ENCODE results near the gene KNDC1.
"Not testable (repeated sequence)": the region's sequence is repeated elsewhere in the genome, so short reads cannot be mapped to it uniquely, and the experiment has no call there.

KNDC1 gene

DNA sequence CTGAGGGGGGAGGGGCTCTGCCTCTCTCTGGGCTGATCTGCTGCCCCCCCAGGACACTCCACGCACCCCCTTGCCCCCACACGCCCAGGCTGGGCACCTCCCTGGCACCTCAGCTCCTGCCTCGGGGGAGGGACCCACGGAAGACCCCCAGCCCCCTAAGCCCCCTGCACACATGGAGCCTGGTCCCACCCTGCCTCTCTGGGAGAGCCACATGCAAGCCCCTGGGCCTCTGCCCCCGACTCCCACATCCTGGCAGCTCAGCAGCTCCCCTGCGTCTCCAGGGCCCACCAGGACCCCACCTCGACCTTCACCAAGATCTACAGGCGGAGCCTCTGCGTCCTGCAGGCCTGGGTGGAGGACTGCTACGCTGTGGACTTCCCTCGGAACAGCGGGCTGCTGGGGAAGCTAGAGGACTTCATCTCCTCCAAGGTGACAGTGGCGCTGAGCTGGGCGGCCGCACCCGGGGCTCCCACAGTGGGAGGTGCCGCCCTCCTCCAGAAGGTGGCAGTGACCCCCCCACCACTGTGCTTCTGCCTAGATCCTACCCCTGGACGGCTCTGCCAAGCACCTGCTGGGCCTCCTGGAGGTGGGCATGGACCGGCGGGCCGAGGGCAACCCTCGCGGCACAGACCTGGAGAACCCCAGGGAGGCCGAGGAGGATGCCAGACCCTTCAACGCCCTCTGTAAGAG lies 51.3 kb downstream of the KNDC1 start:
- no peak for DNase-seq

DNA sequence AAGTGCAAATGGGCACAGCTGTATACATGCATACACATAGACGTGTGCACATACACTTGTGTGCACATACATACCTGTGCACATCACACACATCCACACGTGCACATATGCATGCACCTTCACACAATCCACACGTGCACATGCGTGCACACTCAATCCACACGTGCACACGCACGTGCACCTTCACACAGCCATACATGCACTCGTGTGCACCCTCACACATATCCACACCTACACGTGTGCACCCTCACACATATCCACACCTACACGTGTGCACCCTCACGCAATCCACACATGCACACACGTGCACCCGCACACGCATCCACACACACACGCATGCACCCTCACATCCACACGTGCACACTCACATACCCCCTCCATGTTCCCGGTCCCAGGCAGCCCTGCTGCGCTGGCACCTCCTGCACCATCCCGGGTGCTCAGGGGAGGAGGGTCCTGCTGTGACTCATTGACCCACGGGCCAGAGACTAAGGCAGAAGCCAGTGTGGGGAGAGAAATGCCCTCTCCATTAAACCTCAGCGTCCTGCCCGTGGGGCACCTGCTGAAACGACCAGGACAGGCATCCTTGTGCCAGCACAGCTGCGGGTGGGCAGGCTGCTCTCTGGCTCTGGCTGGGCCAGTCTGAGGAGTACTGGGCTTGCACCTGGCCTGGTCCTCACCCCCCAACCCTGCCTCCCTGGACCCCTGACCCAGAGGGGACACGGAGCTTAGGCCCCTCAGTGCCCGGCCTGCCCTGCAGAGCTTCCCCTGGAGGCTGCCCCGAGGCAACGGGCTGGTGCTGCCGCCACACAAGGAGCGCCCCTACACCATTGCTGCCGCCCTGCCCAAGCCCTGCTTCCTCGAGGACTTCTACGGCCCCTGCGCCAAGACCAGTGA lies 52.2 kb downstream of the KNDC1 start:
- DNase-seq, result no peak

DNA sequence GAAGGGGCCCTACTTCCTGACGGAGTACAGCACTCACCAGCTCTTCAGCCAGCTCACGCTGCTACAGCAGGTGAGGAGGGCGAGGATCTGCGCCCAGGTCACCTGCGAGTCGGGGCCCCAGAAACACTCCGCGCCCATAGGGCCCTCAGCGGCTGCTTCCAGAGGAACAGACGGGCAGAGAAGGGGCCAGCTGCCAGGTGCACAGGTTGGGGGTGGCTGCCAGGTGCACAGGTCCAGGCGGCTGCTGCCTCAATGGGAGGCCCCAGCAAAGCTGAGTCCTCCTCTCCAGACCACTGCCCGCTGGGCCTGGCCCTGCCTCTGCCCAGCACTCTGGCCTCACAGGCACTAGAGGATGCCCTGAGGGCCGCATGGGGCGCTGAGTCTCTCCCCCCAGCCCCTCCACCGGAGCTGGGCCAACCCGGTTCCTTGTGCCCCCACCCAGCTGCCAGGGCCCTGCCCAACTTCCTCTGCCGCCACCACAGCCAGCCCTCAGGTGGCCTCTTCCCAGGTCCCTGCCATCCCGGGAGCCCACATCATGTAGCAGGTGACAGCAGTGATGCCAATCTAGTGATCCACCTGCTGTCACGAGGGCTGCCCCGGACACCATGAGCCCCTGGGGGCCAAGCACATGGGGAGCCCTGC lies 53.0 kb downstream of the KNDC1 start:
- DNase-seq, result no peak

DNA sequence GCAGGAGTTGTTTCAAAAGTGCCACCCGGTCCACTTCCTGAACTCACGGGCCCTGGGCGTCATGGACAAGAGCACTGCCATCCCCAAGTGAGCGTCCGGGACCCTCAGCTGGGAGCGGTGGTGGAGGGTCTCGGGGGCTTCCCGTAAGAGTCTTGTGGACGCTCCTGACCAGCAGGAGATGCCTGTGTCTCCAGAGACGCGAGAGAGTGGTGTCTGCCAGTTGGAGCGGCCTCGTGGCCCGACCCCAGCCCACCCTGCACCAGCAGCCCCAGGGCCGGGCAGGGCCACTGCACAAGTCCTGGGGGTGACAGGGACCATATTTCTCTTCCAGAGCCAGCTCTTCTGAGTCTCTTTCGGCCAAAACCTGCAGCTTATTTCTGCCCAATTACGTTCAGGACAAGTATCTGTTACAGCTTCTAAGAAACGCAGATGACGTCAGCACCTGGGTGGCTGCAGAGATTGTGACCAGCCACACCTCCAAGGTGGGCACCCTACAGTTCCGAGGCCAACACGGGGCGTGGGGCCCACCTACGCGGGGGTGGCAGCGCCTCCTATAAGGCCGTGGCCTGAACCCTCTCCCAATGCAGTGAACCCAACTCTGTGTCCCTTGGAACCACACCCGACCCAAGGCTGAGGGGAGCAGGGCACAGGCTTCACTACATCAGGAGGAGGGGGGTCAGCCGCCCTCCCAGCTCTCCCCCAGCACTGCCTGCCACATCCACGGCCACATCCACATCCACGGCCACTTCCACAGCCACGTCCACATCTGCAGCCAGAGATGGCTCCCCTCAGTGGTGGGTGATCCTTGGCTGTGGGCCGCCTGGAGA lies 53.8 kb downstream of the KNDC1 start:
- no peak for DNase-seq

DNA sequence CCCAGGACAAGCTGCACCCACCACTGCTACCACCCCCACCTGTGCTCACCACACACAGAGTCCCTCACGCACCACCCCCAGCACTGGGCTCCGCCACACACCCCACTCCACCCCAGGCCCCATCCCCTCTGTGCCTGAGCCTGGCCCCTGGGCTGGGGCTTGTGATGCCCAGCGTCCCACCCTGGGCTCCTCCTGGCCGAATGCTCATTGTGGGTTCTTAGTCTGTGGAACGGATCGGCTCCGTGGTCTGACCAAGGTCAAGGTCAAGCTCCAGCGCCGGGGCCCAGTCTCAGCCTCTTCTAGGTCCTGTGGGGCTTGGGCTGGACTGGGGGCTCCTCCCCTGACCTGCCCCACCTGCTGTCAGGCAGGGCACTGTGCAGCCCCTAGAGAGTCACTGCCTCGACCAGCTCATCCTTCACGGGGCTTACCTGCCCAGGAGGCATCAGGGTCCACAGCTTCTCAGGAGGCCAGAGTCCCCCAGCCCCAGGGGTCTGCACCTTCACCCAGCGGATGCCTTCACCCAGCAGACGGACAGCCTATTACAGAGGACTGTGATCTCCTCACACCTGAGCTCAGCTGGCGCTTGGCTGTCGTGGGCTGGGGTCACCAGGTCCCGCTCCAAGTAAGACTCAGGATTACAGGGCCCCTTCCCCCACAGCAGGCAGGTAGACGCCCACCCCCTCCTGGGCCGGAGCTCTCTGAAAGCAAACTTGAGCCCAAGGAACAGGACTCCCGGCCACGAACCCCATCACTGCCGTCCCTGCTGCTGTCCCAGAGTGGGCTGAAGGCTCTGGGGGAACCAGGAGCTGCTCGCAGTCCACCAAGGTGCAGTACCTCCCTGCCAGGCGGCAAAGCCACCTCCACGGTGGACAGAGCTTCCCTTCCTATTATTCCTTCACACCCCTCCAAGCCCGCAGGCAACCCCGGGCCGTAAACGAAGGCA lies 54.7 kb downstream of the KNDC1 start:
- DNase-seq, result no peak

DNA sequence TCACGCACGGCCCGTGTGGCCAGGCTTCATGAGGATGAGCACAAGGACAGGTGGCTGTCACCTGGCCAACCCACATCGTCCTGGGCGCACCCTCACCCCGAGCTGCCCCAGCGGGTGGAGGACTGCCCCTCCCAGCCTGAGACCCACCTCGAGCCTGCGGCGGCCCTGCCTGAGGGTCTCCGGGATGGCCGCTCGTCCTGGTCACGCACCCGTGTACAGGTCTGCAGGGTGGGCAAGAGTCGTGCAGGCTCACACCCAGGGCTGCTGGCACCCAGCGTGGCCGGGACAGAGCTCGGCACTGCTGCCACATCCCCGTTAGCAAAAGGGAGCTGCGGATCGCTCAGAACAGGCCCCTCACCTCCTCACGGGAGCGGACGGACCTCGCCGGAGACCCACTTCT lies 55.6 kb downstream of the KNDC1 start:
- no peak for DNase-seq

DNA sequence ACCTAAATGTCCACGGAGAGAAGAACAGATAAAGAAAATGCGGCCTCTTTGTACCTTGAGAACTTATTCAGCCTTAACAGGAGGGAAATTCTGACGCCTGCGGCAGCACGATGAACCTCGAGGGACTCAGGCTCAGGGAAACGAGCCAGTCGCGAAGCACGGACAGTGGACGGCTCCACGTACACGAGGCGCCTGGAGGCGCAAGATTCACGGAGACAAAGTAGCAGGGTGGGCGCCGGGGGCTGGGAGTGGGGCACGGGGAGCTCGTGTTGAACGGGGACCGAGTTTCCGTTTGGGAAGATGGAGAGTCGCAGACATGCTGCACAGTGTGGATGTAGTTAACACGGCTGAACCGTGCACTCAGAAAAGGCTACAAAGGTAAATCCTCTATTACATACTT lies 56.8 kb downstream of the KNDC1 start:
- no peak for DNase-seq

DNA sequence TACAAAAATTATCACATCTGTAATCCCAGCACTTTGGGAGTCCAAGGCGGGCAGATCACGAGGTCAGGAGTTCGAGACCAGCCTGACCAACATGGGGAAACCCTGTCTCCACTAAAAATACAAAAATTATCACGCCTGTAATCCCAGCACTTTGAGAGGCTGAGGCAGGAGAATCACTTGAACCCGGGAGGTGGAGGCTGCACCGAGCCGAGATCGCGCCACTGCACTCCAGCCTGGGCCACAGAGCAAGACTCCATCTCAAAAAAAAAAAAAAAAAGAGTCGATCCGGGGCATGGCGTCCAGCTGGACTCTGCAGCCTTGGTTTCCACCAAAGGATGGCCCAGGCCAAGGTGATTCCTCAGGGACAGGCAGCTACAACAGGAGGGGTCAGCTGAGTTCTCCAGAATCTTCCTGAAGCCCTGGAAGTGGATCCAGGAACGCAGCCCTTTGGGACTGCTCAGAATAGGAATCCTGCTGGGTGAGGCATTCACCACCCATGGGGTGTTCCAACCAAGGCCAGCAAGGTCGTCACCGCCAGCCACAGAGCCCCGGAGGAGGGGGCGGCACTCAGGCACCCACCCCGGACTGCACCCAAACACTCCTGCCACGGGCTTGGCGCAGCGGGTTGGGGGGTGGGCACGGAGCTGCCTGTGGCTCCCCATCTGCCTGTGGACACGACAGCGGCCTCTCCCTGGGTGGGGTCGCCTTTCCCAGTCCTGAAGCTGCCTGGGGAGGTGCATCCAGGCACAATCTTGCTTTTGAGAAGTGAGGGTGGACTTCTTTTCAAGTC lies 58.0 kb downstream of the KNDC1 start:
- no peak for DNase-seq

DNA sequence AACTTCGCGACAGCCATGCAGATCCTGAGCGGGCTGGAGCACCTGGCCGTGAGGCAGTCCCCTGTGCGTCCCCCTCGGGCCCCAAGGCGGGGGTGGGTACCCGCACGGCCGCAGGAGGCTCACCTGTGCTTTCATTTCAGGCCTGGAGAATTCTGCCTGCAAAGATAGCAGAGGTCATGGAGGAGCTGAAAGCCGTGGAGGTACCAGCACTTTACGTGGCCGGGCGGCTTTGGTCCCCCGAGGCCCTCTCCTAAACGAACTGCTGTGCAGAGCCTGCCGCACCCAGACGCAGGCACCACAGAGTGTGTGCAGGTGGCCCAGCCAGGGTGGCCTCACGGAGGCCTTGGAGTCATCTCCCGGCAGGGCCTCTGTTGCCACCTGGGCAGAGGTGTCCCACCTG lies 58.9 kb downstream of the KNDC1 start:
- no peak for DNase-seq

DNA sequence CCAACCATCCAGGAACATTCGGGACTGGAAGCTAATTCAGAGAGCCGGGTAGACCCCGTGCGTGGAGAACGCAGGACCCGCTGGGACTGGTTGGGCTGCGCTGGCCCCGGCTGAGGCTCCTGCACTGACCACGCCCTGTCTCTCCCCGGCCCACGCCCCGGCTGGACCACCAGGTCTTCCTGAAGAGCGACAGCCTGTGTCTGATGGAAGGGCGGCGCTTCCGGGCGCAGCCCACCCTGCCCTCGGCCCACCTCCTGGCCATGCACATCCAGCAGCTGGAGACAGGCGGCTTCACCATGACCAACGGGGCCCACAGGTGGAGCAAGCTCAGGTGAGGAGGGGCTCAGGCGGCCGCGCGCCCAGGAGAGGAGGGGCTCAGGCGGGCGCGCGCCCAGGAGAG lies 59.8 kb downstream of the KNDC1 start:
- no peak for DNase-seq

DNA sequence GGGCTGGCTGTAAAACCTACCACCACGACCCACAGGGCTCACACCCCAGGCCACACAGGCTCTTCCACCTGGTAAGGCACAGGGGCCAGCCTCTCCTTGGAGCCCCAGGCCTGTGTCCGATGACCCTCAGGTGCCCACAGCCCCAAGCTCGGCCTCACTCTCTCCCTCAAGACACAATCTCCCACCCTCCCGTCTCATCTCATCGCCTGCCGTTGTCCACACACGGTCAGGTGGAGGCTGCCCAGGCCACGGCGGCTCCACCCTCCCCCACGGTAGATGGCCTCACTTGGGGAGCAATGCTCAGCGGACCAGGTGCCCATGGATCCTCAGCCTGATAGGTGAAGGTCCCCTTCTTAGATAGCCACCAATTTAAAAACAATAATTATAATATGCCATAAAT lies 61.3 kb downstream of the KNDC1 start:
- DNase-seq, result no peak

DNA sequence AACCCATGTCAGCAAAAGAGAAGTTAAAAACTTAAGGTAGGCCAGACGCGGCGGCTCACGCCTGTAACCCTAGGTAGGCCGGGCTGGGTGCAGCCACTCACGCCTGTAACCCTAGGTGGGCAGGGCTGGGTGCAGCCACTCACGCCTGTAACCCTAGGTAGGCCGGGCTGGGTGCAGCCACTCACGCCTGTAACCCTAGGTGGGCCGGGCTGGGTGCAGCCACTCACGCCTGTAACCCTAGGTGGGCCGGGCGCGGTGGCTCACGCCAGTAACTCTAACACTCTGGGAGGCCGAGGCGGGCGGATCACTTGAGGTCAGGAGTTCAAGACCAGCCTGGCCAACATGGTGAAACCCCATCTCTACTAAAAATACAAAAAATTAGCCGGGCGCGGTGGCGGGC lies 61.7 kb downstream of the KNDC1 start:
- not testable (repeated sequence) for DNase-seq

DNA sequence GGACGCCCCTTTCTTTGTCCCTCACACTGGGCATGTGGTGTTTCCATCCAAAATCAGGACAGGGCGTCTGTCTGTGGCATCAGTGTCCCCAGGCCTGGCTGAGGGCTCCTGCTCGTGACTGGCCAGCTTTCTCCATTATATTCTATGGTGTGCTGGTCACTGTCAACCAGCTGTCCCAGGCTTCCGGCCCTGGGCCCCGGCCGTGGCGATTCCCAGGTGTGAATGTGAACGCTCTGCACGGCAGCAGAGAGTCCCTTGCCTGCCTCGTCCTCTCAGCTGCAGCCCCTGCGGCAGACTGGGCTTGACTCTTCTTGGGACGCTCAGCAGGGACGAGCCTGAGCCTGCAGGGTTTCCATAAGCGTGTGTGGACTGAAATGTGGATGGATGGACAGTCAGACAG lies 64.1 kb downstream of the KNDC1 start:
- no peak for DNase-seq

DNA sequence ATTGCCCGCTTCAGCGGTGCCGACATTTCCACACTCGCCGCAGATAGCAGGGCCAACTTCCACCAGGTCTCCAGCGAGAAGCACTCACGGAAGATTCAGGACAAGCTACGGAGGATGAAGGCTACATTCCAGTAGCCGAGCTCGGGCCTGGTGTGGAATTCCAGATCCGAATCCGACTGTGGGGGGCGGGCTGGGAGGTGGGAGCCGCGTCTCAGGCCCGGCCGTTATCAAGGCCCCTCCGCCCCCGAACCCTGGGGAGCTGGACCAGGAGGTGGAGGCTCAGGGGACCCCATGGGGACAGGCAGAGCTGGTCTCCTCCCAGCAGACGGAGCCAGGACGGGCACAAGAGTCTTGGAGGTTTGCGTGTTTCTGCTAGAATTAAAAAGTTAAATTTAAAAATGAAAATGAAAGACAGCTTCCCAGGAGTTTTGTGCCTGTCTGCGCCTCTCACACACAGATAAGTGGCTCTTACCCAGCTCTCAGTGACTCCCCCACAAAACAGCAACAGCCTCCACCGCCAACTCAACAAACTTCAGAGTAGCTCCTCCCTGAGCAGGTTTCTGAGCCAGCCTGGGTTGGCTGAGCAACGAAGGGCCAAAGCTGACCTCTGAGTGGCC lies 64.8 kb downstream of the KNDC1 start:
- DNase-seq, result no peak

DNA sequence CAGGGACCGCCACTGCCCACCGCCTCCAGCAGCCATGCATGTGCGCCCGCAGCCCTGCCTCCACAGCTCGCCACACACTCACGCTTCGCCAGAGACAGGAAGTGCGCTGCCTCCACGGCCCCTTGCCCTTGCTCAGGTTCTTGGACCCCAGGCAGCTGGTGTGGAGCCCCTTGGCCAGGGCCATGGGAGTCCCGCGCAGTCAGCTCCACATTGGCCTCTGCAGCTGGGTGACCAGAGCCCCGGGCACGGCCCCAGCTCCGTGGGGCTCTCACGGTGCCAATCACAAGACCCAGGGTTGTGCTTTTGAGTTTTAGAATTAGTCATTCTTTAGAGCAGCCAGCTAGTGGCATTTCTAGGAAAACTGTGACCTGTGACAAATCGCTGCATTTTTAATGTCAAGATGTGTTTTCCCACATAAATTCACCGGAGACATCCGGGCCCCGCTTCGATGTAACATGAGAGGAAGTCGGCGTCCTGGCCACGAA lies 65.7 kb downstream of the KNDC1 start:
- DNase-seq, result no peak

DNA sequence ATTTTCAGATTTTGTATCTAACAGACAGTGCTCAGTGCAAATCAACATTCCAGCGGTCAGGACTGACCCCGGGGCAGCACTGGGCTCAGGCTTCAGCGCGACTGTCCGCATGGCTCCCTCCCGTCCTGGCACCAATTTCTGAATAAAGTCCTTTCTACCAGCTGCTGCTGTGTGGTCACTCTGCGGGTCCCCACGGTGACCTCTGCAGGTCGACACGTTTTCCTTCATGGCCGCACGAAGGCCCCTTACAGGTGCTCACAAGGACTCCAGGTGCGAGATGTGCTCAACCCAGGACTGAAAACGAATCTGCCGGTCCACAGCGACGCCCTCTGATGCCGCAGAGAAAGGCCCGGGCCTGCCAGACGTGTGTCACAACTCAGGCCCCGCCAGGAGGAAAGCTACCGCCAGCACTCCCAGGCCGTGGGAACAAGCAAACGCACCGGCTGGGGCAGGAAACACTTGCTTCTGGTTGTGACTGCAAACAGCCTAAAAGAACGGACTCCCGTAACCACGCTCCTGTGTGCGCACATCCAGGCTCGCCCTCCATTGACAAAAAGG lies 66.3 kb downstream of the KNDC1 start:
- no peak for DNase-seq

DNA sequence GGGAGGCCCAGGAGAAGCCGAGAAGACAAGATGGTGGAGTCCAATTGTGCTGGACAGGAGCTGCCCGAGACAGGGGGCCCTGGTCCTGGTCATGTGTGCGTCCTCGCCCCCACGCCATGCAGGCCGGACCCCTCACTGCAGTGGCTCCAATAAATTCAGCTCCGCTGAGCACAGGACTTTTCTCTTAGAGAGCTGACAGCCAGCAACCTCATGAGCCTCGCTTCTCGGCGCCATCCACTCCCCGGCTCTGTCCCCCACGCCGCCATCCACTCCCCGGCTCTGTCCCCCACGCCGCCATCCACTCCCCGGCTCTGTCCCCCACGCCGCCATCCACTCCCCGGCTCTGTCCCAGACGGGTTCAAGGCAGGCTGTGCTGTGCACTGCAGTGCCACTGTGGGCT lies 67.2 kb downstream of the KNDC1 start:
- DNase-seq, result no peak

DNA sequence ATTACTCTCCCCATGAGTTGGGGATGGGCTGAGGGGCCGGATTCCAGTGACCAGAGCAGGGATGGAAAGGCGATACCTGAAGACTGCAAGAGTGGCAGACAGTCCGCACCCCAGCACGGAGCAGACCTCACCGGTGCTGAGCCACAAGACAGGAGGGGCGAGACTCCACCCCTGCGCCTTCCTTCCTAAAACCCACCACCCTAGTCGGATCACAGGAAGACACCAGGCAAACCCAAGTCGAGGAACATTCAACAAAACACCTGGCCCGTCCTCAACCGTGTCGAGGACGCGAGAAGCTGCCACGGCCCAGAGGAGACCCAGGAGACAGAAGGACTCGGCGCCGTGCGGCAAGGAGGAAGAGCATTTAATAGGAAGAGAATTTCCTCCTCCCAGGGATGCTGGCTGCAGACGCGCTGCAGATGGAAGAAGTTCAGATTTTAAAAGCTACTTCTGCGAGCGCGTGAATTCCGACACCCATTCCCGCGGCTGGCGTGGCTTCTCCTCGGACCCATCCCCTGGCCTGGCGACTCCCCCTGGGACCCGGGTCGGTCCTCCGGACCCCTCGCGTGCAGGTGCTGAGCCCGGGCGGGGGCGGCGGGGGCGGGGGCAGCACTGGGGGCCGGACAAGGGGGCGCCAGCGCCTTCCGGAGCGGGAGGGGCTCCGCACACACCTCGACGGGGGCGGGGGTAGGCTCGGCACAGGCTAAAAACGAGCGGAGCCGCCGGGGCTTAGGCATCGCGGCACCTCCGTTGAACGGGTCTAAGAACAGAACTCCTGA lies 69.4 kb downstream of the KNDC1 start:
- DNase-seq, result no peak

DNA sequence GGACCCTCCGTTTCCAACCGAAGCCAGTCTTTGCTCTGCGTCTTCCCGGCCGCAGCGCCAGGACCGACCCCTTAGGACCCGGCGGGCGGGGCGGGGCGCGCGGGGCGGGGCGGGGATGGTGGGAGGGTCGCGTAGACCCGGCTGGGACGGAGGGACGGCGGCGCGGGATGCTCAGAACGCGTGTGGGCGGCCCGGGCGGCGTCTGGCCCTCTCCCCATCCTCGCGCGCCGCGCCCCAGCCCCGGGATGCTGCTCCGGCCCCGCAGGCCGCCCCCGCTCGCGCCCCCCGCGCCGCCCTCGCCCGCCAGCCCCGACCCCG lies 70.0 kb downstream of the KNDC1 start, which contains the start of gene UTF1:
Gene UTF1 (plus strand): TSS at position 174 of the 318 bp plus-strand sequence. CDS start 72 bp downstream, at position 246.
- DNase-seq, result no peak

Measured in NCI-H187 (cell line).